Chondrocyte (in vitro differentiated cells): ENCODE results near the gene NRXN3. TPM values are rescaled to one million over a fixed set of nuclear protein-coding genes. Genes with fewer than 3 reads are reported as not detected.

Experiments
- DNase-seq: peaks from one replicate; pipeline ENCODE4 v3.0.0; 2021; ENCODE audit warnings: mixed read lengths, low spot score
- H3K27ac Mint-ChIP-seq: one replicate; pipeline ENCODE4 v1.8.0; 2021; ENCODE audit warnings: mild to moderate bottlenecking, moderate library complexity, mixed read lengths; ENCODE audit not compliant: unreplicated experiment
- H3K27me3 Mint-ChIP-seq: 2 replicates; pipeline ENCODE4 v1.8.0; 2021; ENCODE audit warnings: low read depth, mixed read lengths
- H3K36me3 Mint-ChIP-seq: 2 replicates; pipeline ENCODE4 v1.8.0; 2021; ENCODE audit warnings: low read depth, mixed read lengths
- H3K4me1 Mint-ChIP-seq: 2 replicates; pipeline ENCODE4 v1.8.0; 2021; ENCODE audit warnings: low read depth, mild to moderate bottlenecking, mixed read lengths
- H3K4me3 Mint-ChIP-seq: one replicate; pipeline ENCODE4 v1.8.0; 2021; ENCODE audit warnings: mild to moderate bottlenecking, moderate library complexity, mixed read lengths; ENCODE audit not compliant: unreplicated experiment
- H3K9me3 Mint-ChIP-seq: 2 replicates; pipeline ENCODE4 v1.8.0; 2021; ENCODE audit warnings: low read depth, mixed read lengths
- total RNA-seq: library from RNA; stranded (reverse); gene quantifications from 3 replicates; pipeline ENCODE4 v1.2.1, GENCODE V29; 2021
- TF ChIP-seq, protein P1 (sequence below): fragments of 200-600 bp; sonication (generic); IDR thresholded peaks from 2 replicates; pipeline ENCODE4 v1.5.0; 2021; ENCODE audit warnings: antibody characterized with exemption, mild to moderate bottlenecking, moderate library complexity

Gene NRXN3
- total RNA-seq, 1 donor from 2014 or later = 7.9 TPM

DNA sequence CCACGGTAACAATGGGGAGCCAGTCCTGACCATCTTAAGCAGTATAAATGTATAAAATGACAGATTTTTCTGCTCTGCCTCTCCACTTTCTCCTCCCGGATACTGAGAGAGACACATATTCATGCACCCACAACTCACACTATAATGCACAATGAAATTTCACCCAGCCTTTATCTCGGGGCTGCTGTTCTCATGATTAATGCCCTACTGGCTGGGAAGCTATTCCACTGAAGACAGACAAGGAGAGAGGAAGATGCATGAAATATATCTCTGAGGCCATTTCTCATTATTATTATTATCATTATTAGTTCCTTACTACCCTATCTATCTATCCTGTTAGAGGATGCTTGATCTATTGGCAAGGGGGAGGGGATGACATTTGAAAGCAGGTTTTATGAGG, 1539.4 kb downstream of the NRXN3 start:
- H3K27ac Mint-ChIP-seq = no peak overlapping the region
- no peaks in the 10 kb centered on the region for H3K9me3 Mint-ChIP-seq
- TF ChIP-seq, protein P1, sequence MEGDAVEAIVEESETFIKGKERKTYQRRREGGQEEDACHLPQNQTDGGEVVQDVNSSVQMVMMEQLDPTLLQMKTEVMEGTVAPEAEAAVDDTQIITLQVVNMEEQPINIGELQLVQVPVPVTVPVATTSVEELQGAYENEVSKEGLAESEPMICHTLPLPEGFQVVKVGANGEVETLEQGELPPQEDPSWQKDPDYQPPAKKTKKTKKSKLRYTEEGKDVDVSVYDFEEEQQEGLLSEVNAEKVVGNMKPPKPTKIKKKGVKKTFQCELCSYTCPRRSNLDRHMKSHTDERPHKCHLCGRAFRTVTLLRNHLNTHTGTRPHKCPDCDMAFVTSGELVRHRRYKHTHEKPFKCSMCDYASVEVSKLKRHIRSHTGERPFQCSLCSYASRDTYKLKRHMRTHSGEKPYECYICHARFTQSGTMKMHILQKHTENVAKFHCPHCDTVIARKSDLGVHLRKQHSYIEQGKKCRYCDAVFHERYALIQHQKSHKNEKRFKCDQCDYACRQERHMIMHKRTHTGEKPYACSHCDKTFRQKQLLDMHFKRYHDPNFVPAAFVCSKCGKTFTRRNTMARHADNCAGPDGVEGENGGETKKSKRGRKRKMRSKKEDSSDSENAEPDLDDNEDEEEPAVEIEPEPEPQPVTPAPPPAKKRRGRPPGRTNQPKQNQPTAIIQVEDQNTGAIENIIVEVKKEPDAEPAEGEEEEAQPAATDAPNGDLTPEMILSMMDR = no peak

GRCh38 chr14:79712302-79712950, 1542.3 kb downstream of the NRXN3 start:
- Mint-ChIP-seq H3K27ac (no peak overlapping the region), H3K36me3 (no peaks in the 10 kb centered on the region), H3K4me1 (no peaks in the 10 kb centered on the region), H3K9me3 (no peaks in the 10 kb centered on the region), H3K27me3 (no peaks in the 10 kb centered on the region), H3K4me3 (no peak overlapping the region)
- DNase-seq = no peak
- TF ChIP-seq, protein P1 = no peak

More for the DNA sequence above, 1539.4 kb downstream of the NRXN3 start:
- Mint-ChIP-seq H3K36me3 (no peaks in the 10 kb centered on the region), H3K4me1 (peaks cover 10% of the 10 kb centered on the region), H3K27me3 (no peaks in the 10 kb centered on the region), H3K4me3 (no peak overlapping the region)
- no peak for DNase-seq

DNA sequence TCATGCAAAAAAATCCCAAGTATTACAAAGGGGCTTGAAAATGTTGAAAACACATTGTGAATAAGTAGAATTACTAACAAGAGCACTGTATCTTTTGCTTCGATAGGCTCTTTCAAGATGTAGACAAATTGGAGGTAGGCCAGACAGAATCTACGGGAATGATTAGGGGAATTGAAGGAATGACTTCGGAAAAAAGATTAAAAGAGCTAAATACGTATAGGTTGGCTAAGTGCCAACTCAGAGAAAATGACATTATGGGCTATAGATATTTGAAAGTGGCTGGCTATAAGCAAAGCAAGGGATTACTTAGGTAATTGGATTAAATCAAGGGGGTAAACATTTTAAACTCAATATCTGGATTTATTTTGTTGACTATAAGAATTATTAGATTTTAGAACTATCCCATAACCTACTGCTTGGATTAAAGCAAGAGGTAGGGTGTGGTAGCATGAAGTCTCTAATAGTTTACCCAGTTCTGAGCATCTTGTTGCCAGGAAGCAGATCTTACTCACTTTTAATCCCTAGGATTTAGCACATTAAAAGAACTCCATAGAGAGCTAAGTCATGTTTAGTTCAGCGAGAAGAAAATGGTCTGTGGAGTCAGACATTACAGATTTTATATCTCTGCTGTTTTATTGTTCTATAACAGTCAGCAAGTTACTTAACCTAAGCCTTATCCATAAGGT, 1551.4 kb downstream of the NRXN3 start:
- Mint-ChIP-seq H3K4me1 (no peaks in the 10 kb centered on the region), H3K36me3 (peaks cover 2% of the 10 kb centered on the region), H3K9me3 (no peaks in the 10 kb centered on the region), H3K4me3 (no peak overlapping the region), H3K27me3 (no peaks in the 10 kb centered on the region), H3K27ac (no peak overlapping the region)
- no peak for DNase-seq
- TF ChIP-seq, protein P1 = no peak

GRCh38 chr14:79724934-79725717, 1555.0 kb downstream of the NRXN3 start:
- no peaks in the 10 kb centered on the region for H3K9me3 Mint-ChIP-seq
- H3K27me3 Mint-ChIP-seq = no peaks in the 10 kb centered on the region
- H3K27ac Mint-ChIP-seq = no peak overlapping the region
- DNase-seq = no peak
- TF ChIP-seq, protein P1 = no peak
- H3K4me3 Mint-ChIP-seq = no peak overlapping the region
- peaks cover 2% of the 10 kb centered on the region for H3K36me3 Mint-ChIP-seq
- H3K4me1 Mint-ChIP-seq = no peaks in the 10 kb centered on the region

DNA sequence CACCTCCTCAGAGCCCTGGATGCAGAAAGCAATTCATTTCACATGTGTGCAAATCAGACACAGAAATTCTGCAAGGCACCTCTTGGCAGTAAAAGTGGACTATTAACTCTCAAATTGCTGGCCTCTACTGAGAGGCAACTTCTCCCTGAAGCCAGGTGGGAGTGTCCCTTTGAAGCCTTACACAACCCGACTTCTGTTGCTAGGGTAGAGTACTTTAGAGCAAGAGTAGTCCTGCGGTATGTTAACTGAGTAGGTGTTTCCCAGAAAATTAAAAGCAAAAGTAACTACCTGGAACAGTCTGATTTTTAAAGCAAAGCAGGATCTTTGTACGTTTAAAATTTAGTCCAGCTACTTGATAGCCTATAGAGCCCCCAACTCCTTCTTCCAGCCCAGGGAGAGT, 1557.7 kb downstream of the NRXN3 start:
- no peak for DNase-seq
- no peaks in the 10 kb centered on the region for H3K36me3 Mint-ChIP-seq
- H3K27ac Mint-ChIP-seq = no peak overlapping the region
- peaks cover 17% of the 10 kb centered on the region for H3K4me1 Mint-ChIP-seq
- H3K4me3 Mint-ChIP-seq = no peak overlapping the region
- no peaks in the 10 kb centered on the region for H3K27me3 Mint-ChIP-seq
- TF ChIP-seq, protein P1 = no peak
- no peaks in the 10 kb centered on the region for H3K9me3 Mint-ChIP-seq
